MCF 10A (cell line): Measurements from ENCODE around the gene NRXN3. TPM values are rescaled to one million over a fixed set of nuclear protein-coding genes. Genes with fewer than 3 reads are reported as not detected.

Experiments used
- BruUV-seq: library from RNA; stranded (reverse); fragments of 400-500 nt; replicated peaks from 2 replicates; lab custom pipeline; 2021; lab: Mats Ljungman, UMichigan
- CTCF ChIA-PET: fragments of 300-600 bp; sonication (Branson Sonifier 250); formaldehyde crosslinking; extraction: SDS; loops from one replicate; lab custom pipeline; 2021; ENCODE audit warnings: antibody characterized with exemption, inconsistent platforms; lab: Yijun Ruan, JAX
- POLR2A ChIA-PET: fragments of 300-600, 350-650 bp; sonication (Branson Sonifier 250); formaldehyde crosslinking; extraction: SDS; loops from one replicate; lab custom pipeline; 2020; ENCODE audit warnings: antibody characterized with exemption, inconsistent platforms; lab: Yijun Ruan, JAX
- DNase-seq: peaks from one replicate; pipeline ENCODE4 v3.0.0-alpha.2; 2018; ENCODE audit not compliant: unreplicated experiment
- H3K27ac Mint-ChIP-seq: one replicate; pipeline ENCODE4 v1.8.0; 2022; ENCODE audit warnings: mild to moderate bottlenecking, low read depth, mixed read lengths; ENCODE audit not compliant: unreplicated experiment
- H3K27me3 Mint-ChIP-seq: one replicate; pipeline ENCODE4 v1.8.0; 2022; ENCODE audit warnings: mixed read lengths; ENCODE audit not compliant: insufficient read depth, unreplicated experiment
- H3K36me3 Mint-ChIP-seq: one replicate; pipeline ENCODE4 v1.8.0; 2022; ENCODE audit warnings: mild to moderate bottlenecking, moderate library complexity, mixed read lengths; ENCODE audit not compliant: insufficient read depth, unreplicated experiment
- H3K4me1 Mint-ChIP-seq: one replicate; pipeline ENCODE4 v1.8.0; 2022; ENCODE audit warnings: mixed read lengths; ENCODE audit not compliant: insufficient read depth, unreplicated experiment
- H3K4me3 Mint-ChIP-seq: one replicate; pipeline ENCODE4 v1.8.0; 2022; ENCODE audit warnings: mild to moderate bottlenecking, moderate library complexity, mixed read lengths; ENCODE audit not compliant: unreplicated experiment
- H3K9me3 Mint-ChIP-seq: one replicate; pipeline ENCODE4 v1.8.0; 2022; ENCODE audit warnings: mixed read lengths; ENCODE audit not compliant: unreplicated experiment
- intact Hi-C: fragments of 100-400 bp; cut with micrococcal nuclease; formaldehyde crosslinking; loops from 2 replicates; pipeline ENCODE4 v1.14.1; 2022
- total RNA-seq: library from RNA; stranded (reverse); gene quantifications from 2 replicates; pipeline ENCODE4 v1.2.3, GENCODE V29; 2022
- TF ChIP-seq, protein P1 (sequence below): fragments of 200-600 bp; IDR thresholded peaks from one replicate; pipeline ENCODE4 v1.8.0; 2022; ENCODE audit warnings: antibody characterized with exemption, mild to moderate bottlenecking; ENCODE audit not compliant: unreplicated experiment

NRXN3 gene
- total RNA-seq, 1 experiment from 2014 or later: not detected

DNA sequence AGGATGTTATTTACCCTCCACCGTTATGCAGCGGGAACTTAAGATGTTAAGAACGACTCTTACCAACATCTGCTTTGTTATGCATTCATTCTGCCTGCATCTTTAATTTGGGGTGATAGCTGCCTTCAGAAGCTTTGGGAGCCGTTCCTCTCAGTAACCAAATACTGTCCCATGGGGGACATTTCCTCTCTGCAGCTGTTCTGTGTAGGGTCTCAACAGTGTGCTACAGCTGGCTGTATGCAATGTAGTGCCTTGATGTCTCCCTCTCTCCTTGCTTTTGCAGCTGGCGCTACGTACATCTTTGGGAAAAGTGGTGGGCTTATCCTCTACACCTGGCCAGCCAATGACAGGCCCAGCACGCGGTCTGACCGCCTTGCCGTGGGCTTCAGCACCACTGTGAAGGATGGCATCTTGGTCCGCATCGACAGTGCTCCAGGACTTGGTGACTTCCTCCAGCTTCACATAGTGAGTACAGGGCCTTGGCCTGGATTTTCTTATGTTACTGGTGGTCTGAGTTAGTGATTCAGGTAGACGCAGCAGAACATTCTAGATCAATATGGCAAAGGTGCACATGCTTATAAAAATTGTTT is 1296.9 kb downstream of the NRXN3 start:
- Mint-ChIP-seq H3K27ac (no peak overlapping the region), H3K27me3 (peaks cover 19% of the 10 kb centered on the region), H3K9me3 (no peaks in the 10 kb centered on the region), H3K4me3 (no peak overlapping the region), H3K36me3 (no peaks in the 10 kb centered on the region), H3K4me1 (no peaks in the 10 kb centered on the region)
- CTCF ChIA-PET: interaction anchor here (0.6 kb wide), 1 partner anchor 80 kb away, joined by 3 read pairs; no protein-coding TSS in a partner anchor
- TF ChIP-seq, protein P1, sequence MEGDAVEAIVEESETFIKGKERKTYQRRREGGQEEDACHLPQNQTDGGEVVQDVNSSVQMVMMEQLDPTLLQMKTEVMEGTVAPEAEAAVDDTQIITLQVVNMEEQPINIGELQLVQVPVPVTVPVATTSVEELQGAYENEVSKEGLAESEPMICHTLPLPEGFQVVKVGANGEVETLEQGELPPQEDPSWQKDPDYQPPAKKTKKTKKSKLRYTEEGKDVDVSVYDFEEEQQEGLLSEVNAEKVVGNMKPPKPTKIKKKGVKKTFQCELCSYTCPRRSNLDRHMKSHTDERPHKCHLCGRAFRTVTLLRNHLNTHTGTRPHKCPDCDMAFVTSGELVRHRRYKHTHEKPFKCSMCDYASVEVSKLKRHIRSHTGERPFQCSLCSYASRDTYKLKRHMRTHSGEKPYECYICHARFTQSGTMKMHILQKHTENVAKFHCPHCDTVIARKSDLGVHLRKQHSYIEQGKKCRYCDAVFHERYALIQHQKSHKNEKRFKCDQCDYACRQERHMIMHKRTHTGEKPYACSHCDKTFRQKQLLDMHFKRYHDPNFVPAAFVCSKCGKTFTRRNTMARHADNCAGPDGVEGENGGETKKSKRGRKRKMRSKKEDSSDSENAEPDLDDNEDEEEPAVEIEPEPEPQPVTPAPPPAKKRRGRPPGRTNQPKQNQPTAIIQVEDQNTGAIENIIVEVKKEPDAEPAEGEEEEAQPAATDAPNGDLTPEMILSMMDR: no peak
- DNase-seq: no peak
- POLR2A ChIA-PET: no interaction called here
- BruUV-seq: no TSS peak
- intact Hi-C loops: no loop called here

DNA sequence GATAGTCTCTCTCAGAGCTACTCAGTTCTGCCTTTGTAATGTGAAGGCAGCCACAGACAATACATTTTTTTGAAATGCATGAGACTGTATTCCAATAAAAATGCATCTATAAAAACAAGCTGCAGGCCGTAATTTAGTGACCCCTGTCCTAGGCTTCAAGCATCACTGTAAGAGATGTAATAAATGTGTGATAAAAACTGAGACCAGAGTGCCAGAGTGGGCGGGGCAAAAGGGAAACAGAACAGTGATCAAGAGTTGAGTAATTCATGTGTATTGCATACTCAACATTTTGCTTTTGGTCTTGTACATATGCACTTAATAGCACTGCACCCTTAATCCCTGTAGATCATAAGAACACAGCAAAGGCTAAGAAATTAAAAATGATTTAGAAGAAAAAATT is 1297.7 kb downstream of the NRXN3 start:
- no peak overlapping the region for H3K27ac Mint-ChIP-seq
- TF ChIP-seq, protein P1: no peak
- peaks cover 19% of the 10 kb centered on the region for H3K27me3 Mint-ChIP-seq
- no TSS peak for BruUV-seq
- CTCF ChIA-PET: interaction anchor here (0.6 kb wide), 1 partner anchor 79 kb away, joined by 3 read pairs; no protein-coding TSS in a partner anchor
- DNase-seq: no peak
- H3K4me3 Mint-ChIP-seq: no peak overlapping the region
- no peaks in the 10 kb centered on the region for H3K4me1 Mint-ChIP-seq
- intact Hi-C loops: no loop called here
- no peaks in the 10 kb centered on the region for H3K36me3 Mint-ChIP-seq
- POLR2A ChIA-PET: no interaction called here
- H3K9me3 Mint-ChIP-seq: no peaks in the 10 kb centered on the region

DNA sequence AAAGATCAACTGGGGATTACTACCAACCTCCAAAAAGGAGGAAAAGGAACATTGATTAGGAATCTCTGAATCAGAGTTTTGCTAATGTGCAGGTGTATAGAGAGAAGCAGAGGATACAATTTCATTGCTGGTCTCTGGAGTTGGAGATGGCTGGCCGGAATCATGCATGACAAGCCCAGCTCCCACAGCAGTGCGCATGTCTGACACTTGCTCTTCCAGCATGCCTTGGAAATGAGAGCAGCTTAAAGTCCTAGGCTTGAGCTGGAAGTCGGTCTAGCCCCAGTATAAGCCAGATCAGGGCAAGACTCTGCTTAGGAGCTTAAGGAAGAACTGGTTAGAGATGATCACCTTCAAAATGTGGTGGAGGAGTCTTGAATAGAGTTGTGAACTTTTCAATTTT is 1298.3 kb downstream of the NRXN3 start:
- DNase-seq: no peak
- TF ChIP-seq, protein P1: no peak

DNA sequence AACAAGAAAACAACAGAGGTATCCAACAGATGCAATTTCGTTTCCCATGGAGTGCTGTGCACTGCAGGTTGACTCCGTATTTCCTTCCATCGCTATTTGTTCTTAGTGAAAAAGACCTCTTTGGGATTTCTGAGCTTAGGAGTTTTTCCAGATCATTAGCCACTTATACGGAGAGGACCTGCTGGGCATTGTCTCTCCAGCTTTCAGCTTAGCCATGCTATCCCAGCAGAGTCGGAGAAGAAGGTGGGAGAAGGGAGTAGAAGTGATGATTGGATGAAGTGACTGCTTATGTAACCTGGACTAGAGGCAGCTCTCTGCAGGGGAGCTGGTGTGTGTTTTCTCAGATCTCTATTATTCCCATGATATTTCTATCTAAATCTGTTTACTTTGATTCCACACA is 1303.5 kb downstream of the NRXN3 start:
- no TSS peak for BruUV-seq
- H3K4me1 Mint-ChIP-seq: no peaks in the 10 kb centered on the region
- no peaks in the 10 kb centered on the region for H3K9me3 Mint-ChIP-seq
- H3K27ac Mint-ChIP-seq: no peak overlapping the region
- peaks cover 30% of the 10 kb centered on the region for H3K27me3 Mint-ChIP-seq
- TF ChIP-seq, protein P1: no peak
- H3K4me3 Mint-ChIP-seq: no peak overlapping the region
- POLR2A ChIA-PET: no interaction called here
- no peaks in the 10 kb centered on the region for H3K36me3 Mint-ChIP-seq
- intact Hi-C loops: no loop called here
- DNase-seq: no peak
- CTCF ChIA-PET: no interaction called here

More for the DNA sequence above, 1298.3 kb downstream of the NRXN3 start:
- Mint-ChIP-seq H3K36me3 (no peaks in the 10 kb centered on the region), H3K9me3 (no peaks in the 10 kb centered on the region), H3K4me3 (no peak overlapping the region), H3K27ac (no peak overlapping the region), H3K4me1 (no peaks in the 10 kb centered on the region), H3K27me3 (peaks cover 19% of the 10 kb centered on the region)
- ChIA-PET POLR2A (no interaction called here), CTCF (no interaction called here)
- BruUV-seq: no TSS peak
- intact Hi-C loops: no loop called here
